ENCODE measurements around the gene ZNF718. TPM values are rescaled to one million over a fixed set of nuclear protein-coding genes. Genes with fewer than 3 reads are reported as not detected.
"Not testable (repeated sequence)": the region's sequence is repeated elsewhere in the genome, so short reads cannot be mapped to it uniquely, and the experiment has no call there.

Gene ZNF718
- total and polyA plus RNA-seq, 5 donors from 2014 or later, result 2.3 to 5.5 (median 4.9) TPM

GRCh38 chr4:161496-162284 lies 37.4 kb downstream of the ZNF718 start:
- no peaks in the 10 kb centered on the region for H3K4me1 Mint-ChIP-seq
- Histone ChIP-seq H3K9me3 (ENCODE audit: control insufficient read depth in 2 of 2, low read length in 2 of 2) (peaks cover 73 to 82% of the 10 kb centered on the region in 2 experiments), H3K36me3 (ENCODE audit: control insufficient read depth, insufficient read depth, low read length) (peaks cover 18% of the 10 kb centered on the region), H3K4me3 (ENCODE audit: low read depth, low read length) (peak overlapping the region; percentile 17), H3K27ac (ENCODE audit: insufficient read depth, low read length, poor library complexity, severe bottlenecking) (no peak overlapping the region), H3K4me1 (ENCODE audit: control insufficient read depth, insufficient read depth, low read length, poor library complexity, severe bottlenecking) (no peaks in the 10 kb centered on the region), H3K27me3 (ENCODE audit: control insufficient read depth, insufficient read depth, low read length) (no peaks in the 10 kb centered on the region)
- DNase-seq, result no peak
- H3K4me3 Mint-ChIP-seq, result no peak overlapping the region
- no peak overlapping the region for H3K27ac Mint-ChIP-seq
- peaks cover 24% of the 10 kb centered on the region for H3K36me3 Mint-ChIP-seq
- peaks cover 0 to 70% (median 20%) of the 10 kb centered on the region in 7 donors for H3K9me3 Mint-ChIP-seq
- H3K27me3 Mint-ChIP-seq, result no peaks in the 10 kb centered on the region
- no peak for ATAC-seq (ENCODE audit: low read depth in 2 of 2)

GRCh38 chr4:169640-170039 lies 45.3 kb downstream of the ZNF718 start:
- H3K9me3 ChIP-seq (ENCODE audit: control insufficient read depth in 2 of 2, low read length in 2 of 2), result peaks cover 49 to 67% of the 10 kb centered on the region in 2 experiments
- not testable (repeated sequence) for H3K36me3 Mint-ChIP-seq, H3K4me1 Mint-ChIP-seq

GRCh38 chr4:171318-171717 lies 47.0 kb downstream of the ZNF718 start:
- H3K9me3 Mint-ChIP-seq, result peaks cover 0 to 74% (median 42%) of the 10 kb centered on the region in 7 donors
- peaks cover 57 to 73% of the 10 kb centered on the region in 2 experiments for H3K9me3 ChIP-seq (ENCODE audit: control insufficient read depth in 2 of 2, low read length in 2 of 2)
- peaks cover 13% of the 10 kb centered on the region for H3K36me3 Mint-ChIP-seq

More at GRCh38 chr4:169640-170039, 45.3 kb downstream of the ZNF718 start:
- not testable (repeated sequence) for H3K27ac ChIP-seq (ENCODE audit: insufficient read depth, low read length, poor library complexity, severe bottlenecking); H3K4me1 ChIP-seq (ENCODE audit: control insufficient read depth, insufficient read depth, low read length, poor library complexity, severe bottlenecking); DNase-seq; H3K36me3 ChIP-seq (ENCODE audit: control insufficient read depth, insufficient read depth, low read length); H3K27me3 ChIP-seq (ENCODE audit: control insufficient read depth, insufficient read depth, low read length); H3K27ac Mint-ChIP-seq; H3K4me3 ChIP-seq (ENCODE audit: low read depth, low read length); H3K27me3 Mint-ChIP-seq; ATAC-seq (ENCODE audit: low read depth in 2 of 2)
- peak overlapping the region in 1 of 4 donors; percentile 28 for H3K4me3 Mint-ChIP-seq
- peaks cover 0 to 68% (median 26%) of the 10 kb centered on the region in 7 donors for H3K9me3 Mint-ChIP-seq

GRCh38 chr4:173666-174314 lies 49.5 kb downstream of the ZNF718 start:
- DNase-seq, result no peak
- Mint-ChIP-seq H3K27ac (no peak overlapping the region), H3K9me3 (peaks cover 0 to 75% (median 42%) of the 10 kb centered on the region in 7 donors), H3K27me3 (no peaks in the 10 kb centered on the region), H3K4me1 (no peaks in the 10 kb centered on the region), H3K4me3 (no peak overlapping the region), H3K36me3 (peaks cover 8% of the 10 kb centered on the region)
- Histone ChIP-seq H3K36me3 (ENCODE audit: control insufficient read depth, insufficient read depth, low read length) (no peaks in the 10 kb centered on the region), H3K9me3 (ENCODE audit: control insufficient read depth in 2 of 2, low read length in 2 of 2) (peaks cover 76 to 85% of the 10 kb centered on the region in 2 experiments), H3K4me3 (ENCODE audit: low read depth, low read length) (no peak overlapping the region), H3K27me3 (ENCODE audit: control insufficient read depth, insufficient read depth, low read length) (no peaks in the 10 kb centered on the region), H3K4me1 (ENCODE audit: control insufficient read depth, insufficient read depth, low read length, poor library complexity, severe bottlenecking) (no peaks in the 10 kb centered on the region), H3K27ac (ENCODE audit: insufficient read depth, low read length, poor library complexity, severe bottlenecking) (no peak overlapping the region)
- no peak for ATAC-seq (ENCODE audit: low read depth in 2 of 2)

More at GRCh38 chr4:171318-171717, 47.0 kb downstream of the ZNF718 start:
- not testable (repeated sequence) for H3K27me3 ChIP-seq (ENCODE audit: control insufficient read depth, insufficient read depth, low read length); DNase-seq; H3K36me3 ChIP-seq (ENCODE audit: control insufficient read depth, insufficient read depth, low read length); H3K27me3 Mint-ChIP-seq; H3K4me1 ChIP-seq (ENCODE audit: control insufficient read depth, insufficient read depth, low read length, poor library complexity, severe bottlenecking); ATAC-seq (ENCODE audit: low read depth in 2 of 2); H3K4me3 Mint-ChIP-seq; H3K27ac Mint-ChIP-seq; H3K4me3 ChIP-seq (ENCODE audit: low read depth, low read length); H3K4me1 Mint-ChIP-seq; H3K27ac ChIP-seq (ENCODE audit: insufficient read depth, low read length, poor library complexity, severe bottlenecking)

GRCh38 chr4:175986-176385 lies 51.7 kb downstream of the ZNF718 start:
- no peak overlapping the region for H3K4me3 ChIP-seq (ENCODE audit: low read depth, low read length)
- DNase-seq, result no peak
- H3K36me3 ChIP-seq (ENCODE audit: control insufficient read depth, insufficient read depth, low read length), result no peaks in the 10 kb centered on the region
- no peak overlapping the region for H3K27ac ChIP-seq (ENCODE audit: insufficient read depth, low read length, poor library complexity, severe bottlenecking)
- no peaks in the 10 kb centered on the region for H3K4me1 ChIP-seq (ENCODE audit: control insufficient read depth, insufficient read depth, low read length, poor library complexity, severe bottlenecking)
- no peak overlapping the region for H3K27ac Mint-ChIP-seq
- H3K4me1 Mint-ChIP-seq, result no peaks in the 10 kb centered on the region
- H3K27me3 Mint-ChIP-seq, result no peaks in the 10 kb centered on the region
- peaks cover 0 to 71% (median 36%) of the 10 kb centered on the region in 7 donors for H3K9me3 Mint-ChIP-seq
- H3K4me3 Mint-ChIP-seq, result no peak overlapping the region
- H3K27me3 ChIP-seq (ENCODE audit: control insufficient read depth, insufficient read depth, low read length), result no peaks in the 10 kb centered on the region
- H3K36me3 Mint-ChIP-seq, result peaks cover 5% of the 10 kb centered on the region
- peaks cover 86 to 100% of the 10 kb centered on the region in 2 experiments for H3K9me3 ChIP-seq (ENCODE audit: control insufficient read depth in 2 of 2, low read length in 2 of 2)
- ATAC-seq (ENCODE audit: low read depth in 2 of 2), result no peak

- Histone ChIP-seq H3K36me3 (ENCODE audit: control insufficient read depth, insufficient read depth, low read length) (no peaks in the 10 kb centered on the region), H3K27ac (ENCODE audit: insufficient read depth, low read length, poor library complexity, severe bottlenecking) (no peak overlapping the region), H3K27me3 (ENCODE audit: control insufficient read depth, insufficient read depth, low read length) (no peaks in the 10 kb centered on the region), H3K4me1 (ENCODE audit: control insufficient read depth, insufficient read depth, low read length, poor library complexity, severe bottlenecking) (no peaks in the 10 kb centered on the region), H3K4me3 (ENCODE audit: low read depth, low read length) (no peak overlapping the region), H3K9me3 (ENCODE audit: control insufficient read depth in 2 of 2, low read length in 2 of 2) (peaks cover 92 to 97% of the 10 kb centered on the region in 2 experiments)
- no peak overlapping the region for H3K4me3 Mint-ChIP-seq
- H3K9me3 Mint-ChIP-seq, result peaks cover 0 to 69% (median 32%) of the 10 kb centered on the region in 7 donors
- ATAC-seq (ENCODE audit: low read depth in 2 of 2) (no peak), DNase-seq (no peak)
- H3K27me3 Mint-ChIP-seq, result no peaks in the 10 kb centered on the region
- no peak overlapping the region for H3K27ac Mint-ChIP-seq
- H3K36me3 Mint-ChIP-seq, result peaks cover 10% of the 10 kb centered on the region
- H3K4me1 Mint-ChIP-seq, result no peaks in the 10 kb centered on the region
Observed at GRCh38 chr4:176995-177394, 52.7 kb downstream of the ZNF718 start.

- not testable (repeated sequence) for H3K27ac ChIP-seq (ENCODE audit: insufficient read depth, low read length, poor library complexity, severe bottlenecking); H3K4me3 Mint-ChIP-seq; H3K27me3 ChIP-seq (ENCODE audit: control insufficient read depth, insufficient read depth, low read length); H3K27me3 Mint-ChIP-seq; H3K4me1 Mint-ChIP-seq; DNase-seq; H3K4me3 ChIP-seq (ENCODE audit: low read depth, low read length); H3K27ac Mint-ChIP-seq; H3K36me3 ChIP-seq (ENCODE audit: control insufficient read depth, insufficient read depth, low read length); H3K4me1 ChIP-seq (ENCODE audit: control insufficient read depth, insufficient read depth, low read length, poor library complexity, severe bottlenecking); ATAC-seq (ENCODE audit: low read depth in 2 of 2)
- H3K9me3 ChIP-seq (ENCODE audit: control insufficient read depth in 2 of 2, low read length in 2 of 2), result peaks cover 85 to 90% of the 10 kb centered on the region in 2 experiments
- H3K36me3 Mint-ChIP-seq, result peaks cover 18% of the 10 kb centered on the region
- peaks cover 2 to 85% (median 32%) of the 10 kb centered on the region in 7 donors for H3K9me3 Mint-ChIP-seq
Observed at GRCh38 chr4:182225-182624, 57.9 kb downstream of the ZNF718 start.
